ENCODE data around the gene PPP5C. TPM values are rescaled to one million over a fixed set of nuclear protein-coding genes. Genes with fewer than 3 reads are reported as not detected.
A peak's percentile ranks its signal among the peaks of the same experiment; 100 is the strongest.

Gene PPP5C
- total RNA-seq, 1 experiment from 2014 or later, result 85.4 TPM

GRCh38 chr19:46369817-46370216 lies 22.9 kb downstream of the PPP5C start:
- POLR2A ChIA-PET (ENCODE audit: unreplicated experiment), result interaction anchor here (0.6 kb wide), 2 partner anchors 349 to 381 kb away, joined by 3 to 5 read pairs; no protein-coding TSS in a partner anchor
- CTCF ChIA-PET, result interaction anchor here (0.5 to 0.7 kb wide), 6 partner anchors 86 to 778 kb away, joined by 3 to 11 read pairs (median 6); no protein-coding TSS in a partner anchor

DNA sequence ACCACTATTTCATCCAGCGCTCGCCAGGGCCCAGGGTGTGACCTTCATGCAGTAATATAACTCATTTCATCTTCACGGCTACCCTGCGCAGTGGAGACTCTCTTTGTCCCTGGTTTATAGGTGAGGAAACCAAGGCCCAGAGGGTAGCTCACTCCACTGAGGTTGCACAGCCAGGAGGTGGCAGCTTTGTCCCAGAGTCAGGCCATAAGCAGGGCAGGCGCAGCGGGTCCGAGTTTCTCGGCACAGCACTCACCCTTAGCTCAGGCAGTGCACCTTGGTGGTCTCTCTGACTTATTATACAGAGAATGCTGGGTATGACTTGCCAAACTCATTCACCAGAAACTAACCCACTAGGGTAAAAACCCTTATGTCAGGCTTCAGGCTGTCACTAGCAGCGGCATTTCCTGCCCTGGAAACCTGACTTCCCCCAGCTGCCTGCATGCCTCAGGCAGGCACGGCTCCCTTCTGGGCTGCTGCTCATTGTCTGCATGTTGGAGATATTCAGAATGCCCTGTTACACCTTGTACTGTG lies 24.5 kb downstream of the PPP5C start:
- POLR2A ChIA-PET (ENCODE audit: unreplicated experiment), result interaction anchor here (0.6 kb wide), 1 partner anchor 338 kb away, joined by 3 read pairs; no protein-coding TSS in a partner anchor

More at GRCh38 chr19:46369817-46370216, 22.9 kb downstream of the PPP5C start:
- Histone ChIP-seq H3K27ac (peak overlapping the region; percentile 92), H3K79me2 (ENCODE audit: low read depth) (peaks cover 54% of the 10 kb centered on the region), H3K36me3 (ENCODE audit: low read depth) (0 out of 2 replicates have a peak, but pooled peaks cover 3% of the 10 kb centered on the region), H2AFZ (no peak overlapping the region), H3F3A (ENCODE audit: insufficient read depth, low read depth) (peaks cover 37% of the 10 kb centered on the region), H3K9me3 (ENCODE audit: insufficient read depth, low read depth) (no peaks in the 10 kb centered on the region), H3K4me3 (no peak overlapping the region), H3K27me3 (ENCODE audit: insufficient read depth, low read depth) (no peaks in the 10 kb centered on the region), H3K4me1 (replicated peaks; ENCODE audit: insufficient read depth) (peaks cover 52% of the 10 kb centered on the region), H3K4me2 (peak overlapping the region; percentile 63), H3K9me2 (ENCODE audit: insufficient read depth) (no peaks in the 10 kb centered on the region), H4K20me1 (ENCODE audit: insufficient read depth) (peaks cover 7% of the 10 kb centered on the region)
- peak; percentile 51 to 92 for DNase-seq
- no TSS peak for BruUV-seq (replicated peaks)
- intact Hi-C loops (cut with micrococcal nuclease; ENCODE audit: unreplicated experiment), result loop anchor here (5.0 to 10.0 kb wide), 4 partner anchors 73 to 295 kb away; partner anchors contain the start of gene HIF3A
- no peak for TF ChIP-seq CTCF (conservative IDR thresholded peaks at IDR 0.05)
- no peak for TF ChIP-seq EZH2 (IDR thresholded peaks at IDR 0.05; ENCODE audit: low read depth)

More for the DNA sequence above, 24.5 kb downstream of the PPP5C start:
- Histone ChIP-seq H3K79me2 (ENCODE audit: low read depth) (peaks cover 55% of the 10 kb centered on the region), H3K4me3 (no peak overlapping the region), H4K20me1 (ENCODE audit: insufficient read depth) (peaks cover 11% of the 10 kb centered on the region; the same call in 1 of the 2 replicates), H2AFZ (no peak overlapping the region), H3K9me3 (ENCODE audit: insufficient read depth, low read depth) (no peaks in the 10 kb centered on the region), H3K36me3 (ENCODE audit: low read depth) (peaks cover 5% of the 10 kb centered on the region; the same call in 1 of the 2 replicates), H3K27ac (peak overlapping the region; percentile 92), H3F3A (ENCODE audit: insufficient read depth, low read depth) (peaks cover 37% of the 10 kb centered on the region), H3K9me2 (ENCODE audit: insufficient read depth) (no peaks in the 10 kb centered on the region), H3K4me2 (peak overlapping the region; percentile 77), H3K4me1 (replicated peaks; ENCODE audit: insufficient read depth) (peaks cover 55% of the 10 kb centered on the region), H3K27me3 (ENCODE audit: insufficient read depth, low read depth) (no peaks in the 10 kb centered on the region)
- CTCF ChIA-PET, result no interaction called here
- DNase-seq, result no peak
- intact Hi-C loops (cut with micrococcal nuclease; ENCODE audit: unreplicated experiment), result loop anchor here (5.0 to 10.0 kb wide), 4 partner anchors 74 to 297 kb away; partner anchors contain the start of gene HIF3A
- TF ChIP-seq CTCF (conservative IDR thresholded peaks at IDR 0.05) (no peak), EZH2 (IDR thresholded peaks at IDR 0.05; ENCODE audit: low read depth) (no peak)
- no TSS peak for BruUV-seq (replicated peaks)
